ENCODE data around the gene HUWE1.
A peak's percentile ranks its signal among the peaks of the same experiment; 100 is the strongest.
"Not testable (repeated sequence)": the region's sequence is repeated elsewhere in the genome, so short reads cannot be mapped to it uniquely, and the experiment has no call there.

The HUWE1 gene

GRCh38 chrX:53686151-53686885 is at the start of gene HUWE1:
TSS of gene HUWE1 (minus strand) at chrX:53686719. CDS start at chrX:53654107, 32,612 bp downstream.
- DNase-seq = peak; percentile 85

- DNase-seq = peak; percentile 53
These were observed 46.3 kb upstream of the HUWE1 start for GRCh38 chrX:53732797-53733196.

GRCh38 chrX:53729751-53730150 is 43.2 kb upstream of the HUWE1 start:
- no peak for DNase-seq

GRCh38 chrX:53728506-53728905 is 42.0 kb upstream of the HUWE1 start:
- DNase-seq = no peak

GRCh38 chrX:53724872-53725271 is 38.4 kb upstream of the HUWE1 start:
- DNase-seq = no peak

GRCh38 chrX:53723381-53723780 is 36.9 kb upstream of the HUWE1 start:
- no peak for DNase-seq

- DNase-seq = not testable (repeated sequence)
These were observed 35.1 kb upstream of the HUWE1 start for GRCh38 chrX:53721610-53722009.

- DNase-seq = not testable (repeated sequence)
These were observed 33.1 kb upstream of the HUWE1 start for GRCh38 chrX:53719666-53720065.

GRCh38 chrX:53718073-53718472 is 31.6 kb upstream of the HUWE1 start:
- no peak for DNase-seq

- DNase-seq = no peak
These were observed 30.7 kb upstream of the HUWE1 start for GRCh38 chrX:53717205-53717604.

GRCh38 chrX:53716328-53717088 is 30.0 kb upstream of the HUWE1 start:
- peak; percentile 56 for DNase-seq

- DNase-seq = no peak
These were observed 28.9 kb upstream of the HUWE1 start for GRCh38 chrX:53715346-53715924.

- DNase-seq = peak; percentile 71
These were observed 28.2 kb upstream of the HUWE1 start for GRCh38 chrX:53714580-53715345.

- DNase-seq = no peak
These were observed 27.6 kb upstream of the HUWE1 start for GRCh38 chrX:53713987-53714579.

- DNase-seq = no peak
These were observed 24.9 kb upstream of the HUWE1 start for GRCh38 chrX:53711436-53711835.

- DNase-seq = no peak
These were observed 18.3 kb upstream of the HUWE1 start for GRCh38 chrX:53704854-53705253.

- DNase-seq = no peak
These were observed 17.8 kb upstream of the HUWE1 start for GRCh38 chrX:53704294-53704693.

GRCh38 chrX:53695946-53696549 is 9.5 kb upstream of the HUWE1 start:
- DNase-seq = no peak

GRCh38 chrX:53694642-53695041 is 8.1 kb upstream of the HUWE1 start:
- no peak for DNase-seq

GRCh38 chrX:53688300-53688699 is 1.8 kb upstream of the HUWE1 start:
- DNase-seq = no peak

- DNase-seq = no peak
These were observed 808 bp downstream of the HUWE1 start for GRCh38 chrX:53685711-53686110.
